NCI-H2107 treated with DMSO at 0.1 percent for 48 hours (cell line): ENCODE measurements around the gene TFDP3.
A peak's percentile ranks its signal among the peaks of the same experiment; 100 is the strongest.

Source experiments
- DNase-seq: peaks from one replicate; lab custom pipeline; 2025; ENCODE audit not compliant: unreplicated experiment; lab: John Stamatoyannopoulos, UW

Gene TFDP3, protein sequence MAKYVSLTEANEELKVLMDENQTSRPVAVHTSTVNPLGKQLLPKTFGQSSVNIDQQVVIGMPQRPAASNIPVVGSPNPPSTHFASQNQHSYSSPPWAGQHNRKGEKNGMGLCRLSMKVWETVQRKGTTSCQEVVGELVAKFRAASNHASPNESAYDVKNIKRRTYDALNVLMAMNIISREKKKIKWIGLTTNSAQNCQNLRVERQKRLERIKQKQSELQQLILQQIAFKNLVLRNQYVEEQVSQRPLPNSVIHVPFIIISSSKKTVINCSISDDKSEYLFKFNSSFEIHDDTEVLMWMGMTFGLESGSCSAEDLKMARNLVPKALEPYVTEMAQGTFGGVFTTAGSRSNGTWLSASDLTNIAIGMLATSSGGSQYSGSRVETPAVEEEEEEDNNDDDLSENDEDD

DNA sequence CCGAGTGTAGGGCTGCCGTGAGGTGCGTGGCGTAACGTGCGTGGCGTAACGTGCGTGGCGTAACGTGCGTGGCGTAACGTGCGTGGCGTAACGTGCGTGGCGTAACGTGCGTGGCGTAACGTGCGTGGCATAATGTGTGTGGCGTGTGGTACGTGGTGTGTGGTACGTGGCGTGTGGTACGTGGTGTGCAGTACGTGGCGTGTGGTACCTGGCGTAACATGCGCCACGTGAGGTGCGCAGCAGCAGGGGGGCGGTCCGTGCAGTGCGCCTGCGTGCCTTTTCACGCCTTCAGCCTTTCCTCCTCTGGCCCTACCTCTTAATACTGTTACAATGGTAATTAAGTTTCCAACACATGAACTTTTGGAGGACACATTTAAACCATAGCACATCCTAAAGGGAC, at the start of gene TFDP3:
TSS of gene TFDP3 (minus strand) at position 26 of the 400 bp plus-strand sequence. CDS start 95 bp downstream, outside the sequence.
- DNase-seq, result no peak

DNA sequence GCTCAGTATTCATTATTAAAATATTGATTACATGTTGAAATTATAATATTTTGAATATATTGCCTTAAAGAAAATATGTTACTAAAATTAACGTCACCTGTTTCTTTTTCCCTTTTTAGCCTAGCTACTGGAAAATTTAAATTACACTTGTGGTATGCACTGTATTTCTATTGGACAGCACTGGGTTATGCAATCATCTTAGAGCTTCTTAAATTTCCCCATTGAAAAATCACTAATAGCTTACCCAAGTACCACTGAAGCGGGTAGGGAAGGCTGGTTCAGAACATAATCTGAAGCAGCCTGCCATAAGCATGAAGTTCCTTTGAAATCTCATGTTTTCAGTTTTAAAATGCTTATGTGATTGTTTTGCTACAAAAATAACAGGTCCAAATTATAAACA, 49.5 kb upstream of the TFDP3 start:
- DNase-seq, result no peak

DNA sequence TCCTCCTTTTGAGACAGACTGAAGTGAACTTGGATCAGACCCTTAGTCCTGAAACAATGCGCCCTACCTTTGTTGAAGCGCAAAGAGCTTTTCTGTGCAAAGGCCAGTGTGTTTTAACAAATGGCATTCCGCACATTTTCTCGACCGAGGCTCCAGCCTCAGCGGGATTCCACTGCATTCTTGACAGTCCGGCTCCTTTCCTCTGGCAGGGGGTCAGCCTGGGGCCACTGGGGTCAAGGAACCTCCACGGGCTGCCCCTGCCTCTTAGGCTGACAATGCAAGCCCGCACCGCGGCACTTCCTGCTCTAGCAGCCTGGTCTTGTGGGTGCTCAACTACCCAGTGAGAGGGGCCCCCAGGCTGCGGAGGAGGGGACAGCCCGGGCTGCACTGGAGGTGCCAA, 47.2 kb upstream of the TFDP3 start:
- no peak for DNase-seq

DNA sequence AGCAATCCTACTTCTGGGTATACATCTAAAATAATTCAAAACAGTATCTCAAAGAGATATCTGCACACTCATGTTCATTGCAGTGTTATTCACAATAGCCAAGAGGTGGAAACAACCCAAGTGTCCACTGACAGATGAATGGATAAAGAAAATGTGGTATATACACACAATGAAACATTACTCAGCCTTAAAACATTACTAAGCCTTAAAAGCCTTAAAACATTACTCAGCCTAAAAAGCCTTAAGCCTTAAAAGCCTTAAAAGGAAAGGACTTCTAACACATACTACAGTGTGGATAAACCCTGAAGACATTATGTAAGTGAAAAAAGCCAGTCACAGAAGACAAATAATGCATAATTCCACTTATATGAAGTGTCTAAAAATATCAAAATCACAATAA, 40.3 kb upstream of the TFDP3 start:
- DNase-seq, result no peak

DNA sequence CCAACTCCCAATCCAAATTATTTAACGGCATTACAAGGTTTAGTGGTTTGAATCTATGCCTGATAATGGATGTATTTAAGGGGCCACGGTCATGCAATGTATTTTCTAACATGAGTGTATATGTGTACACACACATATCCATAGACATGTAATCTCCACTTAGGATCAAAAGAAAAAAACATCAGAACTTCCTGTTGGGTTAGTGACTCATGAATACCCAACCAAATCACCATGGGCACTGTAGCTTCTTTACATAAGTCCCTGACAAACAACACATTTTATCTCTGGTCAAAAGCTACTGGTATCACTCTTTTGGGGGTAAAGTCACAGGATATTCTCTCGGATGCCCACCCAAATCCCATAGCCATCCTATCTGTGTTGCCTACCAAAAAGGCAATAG, 36.5 kb upstream of the TFDP3 start:
- no peak for DNase-seq

DNA sequence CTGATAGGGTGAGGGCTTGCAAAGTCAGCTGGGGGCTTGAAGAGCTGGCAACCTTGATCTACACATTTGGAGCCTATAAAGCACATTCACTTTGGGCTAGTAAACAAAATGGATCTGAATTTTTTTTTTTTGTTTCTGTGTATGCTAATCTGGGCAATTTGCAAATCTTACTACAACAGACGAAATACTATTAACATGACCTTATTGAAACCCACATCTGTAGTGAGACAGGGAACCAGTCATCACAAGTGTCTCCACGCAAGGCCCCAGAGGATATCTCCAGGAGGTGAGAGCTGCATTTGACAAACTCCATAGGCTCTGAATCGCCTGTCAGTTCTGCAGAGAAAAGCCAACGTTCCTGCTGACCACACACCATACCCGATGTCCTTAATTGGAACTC, 33.0 kb upstream of the TFDP3 start:
- DNase-seq, result no peak

DNA sequence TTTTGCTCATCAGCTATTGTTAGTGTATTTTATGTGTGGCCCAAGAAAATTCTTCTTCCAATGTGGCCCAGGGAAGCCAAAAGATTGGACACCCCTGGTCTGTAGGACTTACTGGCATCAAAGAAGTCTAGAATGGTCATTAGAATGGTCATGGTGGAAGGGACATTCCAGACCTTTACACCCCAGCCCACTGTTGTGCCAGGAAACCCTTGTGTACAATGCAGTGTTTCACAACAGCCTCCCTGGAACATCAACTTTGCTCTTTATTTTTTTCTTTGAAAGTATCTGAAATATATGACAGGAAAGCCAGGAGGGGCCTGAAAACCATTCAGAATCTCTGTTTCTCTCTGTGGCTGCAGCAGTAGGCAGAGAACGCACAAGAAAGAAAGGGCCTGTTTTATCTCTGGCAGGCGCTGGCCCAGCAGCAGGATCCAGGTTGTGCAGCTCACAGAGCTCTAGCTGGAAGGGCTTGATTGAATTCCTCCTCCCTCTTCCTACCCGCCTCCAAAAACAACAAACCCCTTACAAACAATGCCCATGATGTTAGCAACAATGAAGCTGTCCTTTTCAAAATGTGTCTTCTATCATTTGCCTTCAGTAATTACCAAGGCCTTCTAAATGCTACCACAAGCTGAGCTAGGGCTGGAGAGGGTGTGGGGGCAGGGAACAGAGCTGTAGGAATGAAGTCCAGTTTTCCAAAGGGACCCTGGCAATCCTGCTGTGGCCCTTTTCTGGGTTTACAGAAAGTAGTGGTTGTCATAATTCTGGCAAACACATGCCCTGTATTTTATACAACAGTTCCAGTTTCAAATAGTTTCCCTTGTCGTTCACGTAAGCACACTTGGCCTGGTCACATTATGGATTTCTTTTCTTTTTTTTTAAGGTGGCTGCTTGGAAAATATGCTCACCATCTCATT, 32.3 kb upstream of the TFDP3 start:
- DNase-seq, result no peak

DNA sequence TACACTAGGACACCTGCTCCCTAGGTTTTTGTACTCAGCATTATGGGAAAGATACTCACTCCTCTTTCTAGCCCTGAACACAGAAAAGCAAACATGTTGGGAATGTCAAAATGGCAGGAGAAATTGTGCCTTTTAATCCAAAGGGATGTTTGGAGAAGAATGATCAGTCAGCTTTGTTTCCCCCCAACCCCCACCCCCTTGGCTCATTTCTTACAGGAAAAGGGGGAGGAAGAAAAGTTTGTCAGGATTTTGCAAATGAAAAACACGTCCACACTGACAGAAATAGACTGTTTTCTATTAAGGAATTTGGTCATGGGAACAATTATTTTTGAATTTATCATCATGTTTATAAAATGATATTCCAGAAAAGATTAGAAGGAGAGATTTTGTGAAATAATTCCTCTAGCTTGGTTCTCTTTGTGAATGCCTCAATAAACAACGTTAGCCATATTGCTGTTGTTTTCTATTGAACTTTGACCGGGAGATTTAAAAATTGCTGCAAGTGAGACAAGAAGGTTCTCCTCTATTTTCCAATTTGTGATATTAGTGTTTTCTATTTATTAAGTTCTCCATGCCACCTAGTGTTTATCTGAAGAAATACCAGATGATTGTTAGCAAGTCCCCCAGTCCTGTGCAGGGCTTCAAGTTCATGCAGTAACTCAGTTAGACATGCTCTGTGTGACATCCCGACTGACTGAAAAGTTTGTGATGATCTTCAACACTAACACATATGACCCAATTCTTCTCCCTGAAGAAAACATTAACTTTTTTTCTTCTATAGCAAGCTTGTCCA, 31.3 kb upstream of the TFDP3 start:
- peak; percentile 8 for DNase-seq

DNA sequence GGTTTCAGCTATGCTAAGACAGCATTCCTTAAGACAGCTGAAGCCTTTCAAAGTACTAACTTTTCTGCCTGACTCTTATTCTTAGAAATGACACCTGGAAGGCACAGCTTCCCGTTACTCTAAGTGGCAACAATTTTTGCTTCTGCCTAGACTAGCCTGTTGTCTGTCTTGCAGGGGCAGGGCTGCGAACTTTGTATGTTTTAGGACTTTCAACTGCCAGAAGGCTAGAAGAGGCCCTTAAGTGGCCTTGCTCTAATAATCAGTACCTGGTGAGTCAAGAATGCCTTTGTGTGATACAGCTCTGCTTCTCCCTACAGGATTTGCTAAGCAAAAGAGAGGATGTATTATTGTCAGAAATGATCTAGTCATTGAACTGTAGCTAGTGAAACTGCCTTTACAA, 30.0 kb upstream of the TFDP3 start:
- DNase-seq, result no peak

DNA sequence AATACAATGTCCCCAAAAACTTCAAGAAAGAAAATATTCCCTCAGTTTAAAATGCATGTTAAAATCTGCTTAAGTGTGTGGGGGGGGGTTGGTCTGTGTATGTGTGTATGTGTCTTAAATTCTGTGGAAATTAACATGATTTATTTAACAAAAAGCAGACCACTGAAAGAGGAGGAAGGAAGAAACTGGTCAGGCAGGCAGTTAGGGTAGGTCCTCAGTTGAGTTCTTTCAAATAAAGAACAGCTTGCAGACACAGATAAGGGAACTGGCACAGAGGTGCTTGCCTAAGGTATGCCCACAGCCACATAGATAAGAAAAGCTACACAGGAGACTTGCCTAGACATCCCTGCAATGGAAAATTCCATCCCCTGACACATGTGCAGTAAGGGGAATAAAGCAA, 28.8 kb upstream of the TFDP3 start:
- DNase-seq, result no peak

DNA sequence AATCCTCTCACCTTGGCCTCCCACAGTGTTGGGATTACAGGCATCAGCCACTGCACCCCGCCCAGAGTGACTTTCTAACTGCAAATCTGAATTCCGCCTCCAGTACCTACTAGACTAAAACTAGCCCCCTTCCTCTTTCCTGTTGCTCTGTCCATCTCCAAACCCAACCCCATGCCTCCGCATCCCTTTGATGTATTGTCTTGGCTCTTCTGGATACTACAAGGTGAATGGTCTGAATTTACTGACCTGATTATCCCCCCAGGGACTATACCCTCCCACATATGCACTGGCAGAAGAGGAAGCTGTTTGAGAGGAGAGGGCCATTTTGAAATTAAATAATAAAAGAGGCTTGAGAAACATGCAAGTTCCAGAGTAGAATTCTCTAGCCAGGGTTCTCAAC, 17.7 kb upstream of the TFDP3 start:
- DNase-seq, result no peak

DNA sequence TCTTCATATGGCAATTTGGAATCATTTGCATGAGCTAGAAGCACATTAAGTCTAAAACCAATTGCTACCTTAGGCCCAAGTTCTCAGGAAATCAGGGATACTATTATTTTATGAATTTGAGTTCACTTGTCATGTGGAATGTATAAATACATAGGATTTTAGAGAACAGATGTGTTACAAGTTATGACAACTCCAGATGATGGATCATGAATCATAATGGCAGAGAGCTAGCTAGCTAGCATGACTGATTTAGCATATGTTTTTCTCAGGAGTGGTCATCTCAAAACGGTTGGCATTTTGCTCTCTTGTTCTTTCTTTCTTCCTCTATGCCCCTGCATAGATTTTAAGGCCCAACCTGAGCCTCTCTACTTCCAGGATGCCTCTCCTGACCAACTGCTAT, 14.2 kb upstream of the TFDP3 start:
- no peak for DNase-seq

DNA sequence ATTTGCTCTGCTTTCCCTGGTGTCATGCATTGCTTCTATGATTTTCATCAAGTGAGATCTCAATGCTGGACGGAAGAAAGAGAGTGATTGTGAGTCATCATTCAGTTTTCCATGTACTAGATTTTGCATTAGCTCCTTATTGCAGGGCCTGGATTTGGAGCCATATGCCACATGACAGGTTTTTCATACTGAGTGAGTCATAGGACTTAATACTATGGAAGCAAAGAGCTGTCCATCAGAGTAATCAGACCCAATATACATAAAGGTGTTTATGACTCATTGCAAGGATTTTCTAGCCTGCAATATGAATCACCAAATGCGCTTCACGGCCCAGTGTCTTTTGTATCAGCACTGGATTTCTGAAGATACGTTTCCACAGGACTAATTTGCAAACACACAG, 11.2 kb upstream of the TFDP3 start:
- DNase-seq, result no peak

DNA sequence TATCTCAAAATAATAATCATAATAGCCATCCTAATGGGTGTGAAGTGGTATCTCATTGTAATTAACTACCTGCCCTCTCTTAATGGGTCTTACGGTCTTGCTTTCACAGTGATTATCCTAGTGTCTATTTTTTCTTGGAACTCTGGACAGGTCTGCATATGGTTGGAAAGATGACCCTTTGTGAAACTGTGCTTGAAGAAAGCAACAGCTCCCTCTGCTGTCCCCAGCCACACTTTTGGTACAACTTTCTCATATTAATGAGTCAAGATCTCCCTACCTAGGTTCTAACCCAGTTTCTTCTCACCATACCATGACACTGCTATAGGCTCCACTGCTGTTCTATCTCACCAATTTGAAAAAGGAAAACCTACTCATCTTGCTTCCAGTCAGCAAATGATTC, 2.4 kb downstream of the TFDP3 start:
- DNase-seq, result peak; percentile 2

DNA sequence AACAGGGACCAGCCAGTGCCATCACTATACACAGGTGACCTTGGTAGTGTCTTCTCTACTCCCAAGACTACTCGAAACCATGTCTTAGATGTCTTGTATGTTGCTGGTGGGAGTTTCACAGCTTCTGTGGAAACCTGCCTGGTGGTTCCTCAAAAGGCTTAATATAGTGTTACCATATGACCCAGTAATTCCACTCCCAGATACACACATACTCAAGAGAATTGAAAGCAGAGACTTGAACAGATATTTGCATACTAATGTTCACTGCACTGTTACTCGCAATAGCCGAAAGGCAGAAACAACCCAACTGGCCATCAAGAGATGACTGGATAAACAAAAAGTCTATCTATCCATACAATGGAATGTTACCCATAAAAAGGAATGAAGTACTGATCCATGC, 3.1 kb downstream of the TFDP3 start:
- DNase-seq, result no peak

DNA sequence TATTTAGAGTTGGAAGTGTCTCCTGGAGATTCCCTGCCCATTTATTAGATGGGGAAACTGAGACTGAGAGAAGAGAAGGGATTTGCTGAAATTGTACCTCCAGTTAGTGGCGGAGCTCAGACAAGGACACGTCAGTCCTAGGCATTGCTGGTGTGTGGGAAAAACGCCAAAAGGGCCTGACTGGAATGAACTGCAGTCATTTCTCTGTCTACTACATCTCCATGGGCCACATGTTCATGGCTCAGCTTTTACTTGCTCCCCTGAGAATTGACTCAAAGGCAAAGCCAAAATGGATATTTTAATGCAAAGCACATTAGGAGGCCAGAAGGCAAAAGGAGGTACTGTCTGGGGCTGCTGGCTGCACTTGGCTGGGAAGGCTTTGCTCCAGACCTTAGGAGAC, 3.9 kb downstream of the TFDP3 start:
- DNase-seq, result no peak

DNA sequence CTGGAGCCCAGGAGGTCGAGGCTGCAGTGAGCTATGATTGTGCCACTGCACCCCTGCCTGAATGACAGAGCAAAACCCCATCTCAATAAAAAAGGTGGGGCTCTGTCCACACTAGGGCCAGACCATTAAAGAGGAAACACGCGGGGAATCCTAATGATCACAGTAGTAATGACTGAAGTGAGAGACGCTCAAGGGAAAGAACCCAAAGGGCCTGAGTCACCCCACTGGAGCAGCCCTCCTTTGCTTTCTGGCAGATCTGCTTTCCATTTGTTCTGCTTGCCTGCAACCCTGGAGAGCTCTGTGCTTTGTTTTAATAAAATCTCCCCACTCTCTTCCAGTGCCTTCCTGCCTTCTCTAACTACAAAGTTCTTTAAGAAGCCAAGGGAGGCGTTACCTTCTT, 5.0 kb downstream of the TFDP3 start:
- DNase-seq, result no peak

DNA sequence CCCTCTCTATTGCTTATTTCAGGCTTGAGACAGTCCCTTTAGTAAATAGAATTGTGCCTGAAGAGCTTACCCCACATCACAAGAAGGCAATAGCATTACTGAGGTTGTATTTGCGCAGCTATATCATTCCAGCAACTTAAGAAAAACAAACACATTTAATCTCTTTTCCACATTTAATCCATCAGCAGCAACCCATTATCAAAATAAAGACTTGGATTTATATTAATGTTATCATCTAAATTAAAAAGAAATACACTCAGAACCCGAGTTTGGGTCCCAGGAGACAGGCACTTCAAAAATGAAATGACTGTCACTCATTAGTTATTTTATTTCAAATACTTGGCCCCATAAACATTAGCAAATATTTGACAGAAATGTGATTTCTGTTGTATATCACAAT, 10.4 kb downstream of the TFDP3 start:
- DNase-seq, result no peak

DNA sequence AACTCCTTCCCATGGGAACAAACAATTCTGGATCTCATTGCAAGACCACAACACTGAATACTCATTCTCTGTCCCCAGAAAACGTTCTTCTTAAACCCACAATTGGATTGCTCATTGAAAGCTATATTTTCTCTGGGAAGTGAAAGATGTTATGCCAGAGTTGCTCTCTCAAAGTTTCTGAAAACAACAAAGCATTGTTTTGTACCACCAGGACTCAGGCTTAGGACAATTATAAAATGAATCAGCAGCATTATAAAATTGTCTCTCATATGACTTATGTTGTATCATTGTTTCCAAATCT, 26.5 kb downstream of the TFDP3 start:
- no peak for DNase-seq

DNA sequence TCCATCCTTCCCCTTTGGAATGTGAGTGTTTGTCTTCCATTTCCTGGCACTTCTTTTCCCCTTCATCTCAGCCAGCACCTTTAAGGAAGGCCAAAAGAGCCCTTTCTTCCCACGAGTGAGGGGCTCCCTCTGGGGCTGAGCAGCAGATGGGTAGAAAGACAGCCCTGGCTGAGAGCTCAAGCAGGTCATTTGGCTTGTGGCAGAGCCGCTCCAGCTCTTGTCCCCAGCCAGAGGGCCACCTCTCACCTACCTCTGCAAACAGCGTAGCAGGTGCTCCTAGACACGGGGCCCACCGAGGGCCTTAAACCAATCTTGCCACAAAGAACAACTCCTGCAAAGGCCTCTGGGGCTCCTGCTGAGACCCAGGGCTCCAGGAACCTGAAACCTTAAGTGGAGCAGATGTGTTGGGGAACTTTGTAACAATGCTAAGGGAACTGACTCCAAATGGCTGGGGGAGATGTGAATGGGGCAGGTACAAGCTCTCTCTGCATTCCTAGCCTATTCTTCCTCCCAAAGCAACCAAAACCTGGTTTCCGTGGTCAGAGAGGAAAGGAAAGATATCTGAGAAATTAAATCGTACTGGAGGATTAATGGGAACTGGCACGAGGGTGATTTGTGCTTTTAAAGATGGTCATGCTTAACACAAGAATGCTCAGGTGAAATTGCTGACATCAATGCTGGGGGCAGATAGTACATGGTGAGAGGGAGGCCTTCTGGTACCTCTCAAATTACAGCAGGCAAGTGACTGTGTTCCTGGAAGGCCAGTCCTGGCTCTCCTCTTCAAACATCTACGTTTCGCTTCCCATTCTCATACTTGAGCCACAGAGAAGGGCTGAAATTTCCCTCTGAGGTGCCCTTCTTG, 27.0 kb downstream of the TFDP3 start:
- peak; percentile 9 for DNase-seq

DNA sequence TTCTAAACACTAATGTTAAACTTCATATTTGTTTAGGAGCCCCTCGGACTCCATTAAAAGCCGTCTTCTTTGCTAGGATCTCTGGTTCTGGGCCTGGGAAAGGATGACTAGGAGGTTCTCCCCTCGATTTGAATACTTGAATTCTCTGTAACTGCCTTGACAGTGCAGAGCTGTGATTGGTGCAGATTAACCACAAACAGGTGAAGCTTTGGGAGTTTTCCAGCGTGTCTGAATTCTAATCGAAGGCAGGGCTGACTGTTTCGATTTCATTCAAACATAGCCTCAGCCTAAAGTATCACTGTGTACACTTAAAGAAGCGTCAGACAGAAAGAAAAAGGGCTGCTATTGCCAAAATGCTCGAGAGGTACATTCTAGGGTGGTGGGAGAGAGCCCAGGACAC, 29.0 kb downstream of the TFDP3 start:
- DNase-seq, result no peak
